Left renal pelvis (tissue), 4 donors: ENCODE data around the gene FHIT. TPM values are rescaled to one million over a fixed set of nuclear protein-coding genes. Genes with fewer than 3 reads are reported as not detected.
A peak's percentile ranks its signal among the peaks of the same experiment; 100 is the strongest.

ENCODE experiments used
- DNase-seq, 4 donors: peaks; one replicate each; pipeline ENCODE4 v3.0.0-alpha.2; 2013; ENCODE audit warnings: low read depth in 4 of 4, low spot score in 3 of 4
- polyA plus RNA-seq, 4 donors: library from polyadenylated mRNA; unstranded; fragments of 120-200 nt; gene quantifications; one replicate each; pipeline ENCODE4 v1.2.1, GENCODE V29; 2013; ENCODE audit not compliant: insufficient read length in 4 of 4

Gene FHIT
- polyA plus RNA-seq, 4 donors = 5.4 to 30.1 (median 23.5) TPM

DNA sequence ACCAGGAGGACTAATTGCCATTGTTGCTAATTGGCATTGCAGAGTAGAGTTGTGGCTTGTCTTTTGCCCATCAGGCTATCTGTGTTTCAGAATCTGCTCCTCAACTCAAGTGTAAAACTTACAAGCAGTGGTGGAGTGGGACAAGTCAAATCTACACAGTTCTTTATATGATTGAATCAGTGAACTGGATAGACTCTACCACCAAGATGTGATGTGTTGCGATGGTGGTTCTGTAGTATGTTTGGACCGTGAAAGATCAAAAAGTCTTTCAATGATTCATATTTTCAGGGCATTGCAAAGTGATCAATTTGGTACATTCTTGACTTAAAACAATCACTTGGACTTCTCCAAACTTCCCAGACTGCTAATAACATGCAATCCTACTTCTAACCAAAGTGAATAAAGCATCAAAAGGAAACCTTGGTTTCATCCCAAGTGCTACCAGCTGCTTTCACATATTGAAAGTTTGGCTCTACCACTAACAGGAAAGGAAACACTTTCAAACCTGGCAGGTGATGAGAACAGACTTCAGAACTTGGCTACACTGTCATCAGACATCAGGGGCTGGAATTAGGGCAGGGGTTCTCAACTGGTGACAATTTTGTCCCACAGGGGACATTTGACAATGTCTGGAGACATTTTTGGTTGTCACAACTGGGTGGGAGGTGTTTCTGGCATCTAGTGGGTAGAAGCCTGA lies 1356.7 kb downstream of the FHIT start:
- DNase-seq = no peak

DNA sequence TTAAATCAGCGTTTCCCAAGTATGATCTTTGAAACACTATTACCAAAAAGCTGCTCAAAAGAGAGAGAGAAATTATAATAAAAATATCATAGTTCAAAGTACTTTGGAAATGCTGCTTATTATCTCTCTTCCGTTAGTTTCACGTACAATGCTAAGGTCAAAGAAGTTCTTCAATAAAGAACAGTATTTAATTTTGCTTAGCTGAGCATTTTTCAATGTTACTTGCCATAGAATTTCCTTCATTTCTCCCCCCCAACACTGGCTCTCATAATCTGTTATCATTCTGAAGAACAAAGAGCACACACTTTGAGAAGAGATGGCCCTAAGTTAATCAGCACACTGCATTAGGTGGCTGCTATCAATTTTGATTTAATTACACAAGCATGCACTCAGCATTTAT lies 1360.6 kb downstream of the FHIT start:
- no peak for DNase-seq

DNA sequence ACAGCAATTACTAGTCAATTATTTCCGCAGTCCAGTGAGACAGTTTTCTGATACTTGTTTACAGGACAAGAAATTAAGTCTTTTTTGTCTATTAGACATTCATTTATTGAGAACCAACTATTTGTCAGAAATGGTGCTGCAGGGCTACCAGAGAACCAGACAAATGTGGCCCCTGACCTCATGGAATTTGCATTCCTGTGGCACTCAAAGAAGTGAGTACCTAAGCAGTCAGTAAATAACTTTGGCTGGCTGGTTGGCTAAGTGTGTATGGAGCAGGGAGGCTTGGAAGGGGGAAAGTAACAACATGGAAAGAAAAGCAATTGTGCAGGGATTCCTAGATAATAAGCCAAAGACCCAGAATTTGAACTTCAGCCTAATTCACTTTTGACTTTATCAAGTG lies 1364.5 kb downstream of the FHIT start:
- DNase-seq = no peak

DNA sequence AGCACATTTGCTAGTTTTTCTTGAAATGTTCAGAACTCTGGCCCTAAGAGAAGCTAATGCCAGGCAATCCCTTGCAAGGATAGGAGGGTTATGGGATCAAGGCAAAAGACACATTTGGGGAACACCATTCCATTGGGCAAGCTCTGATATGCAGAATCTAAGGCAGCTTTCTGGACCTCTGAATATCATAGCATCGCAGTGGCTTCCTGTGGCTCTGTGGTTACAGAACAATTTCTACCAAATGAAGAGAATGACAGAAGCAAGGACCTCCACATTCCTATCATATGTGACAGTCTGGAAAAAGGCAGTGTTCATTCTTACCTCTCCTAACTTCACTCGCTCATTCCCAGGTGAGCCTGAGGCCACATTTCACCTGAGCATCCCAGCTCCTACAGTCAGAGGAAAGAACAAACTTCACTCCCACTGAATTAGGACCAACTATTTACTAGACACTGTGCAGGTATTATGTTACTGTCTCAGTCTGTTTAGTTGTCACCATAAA lies 1365.3 kb downstream of the FHIT start:
- DNase-seq = no peak

DNA sequence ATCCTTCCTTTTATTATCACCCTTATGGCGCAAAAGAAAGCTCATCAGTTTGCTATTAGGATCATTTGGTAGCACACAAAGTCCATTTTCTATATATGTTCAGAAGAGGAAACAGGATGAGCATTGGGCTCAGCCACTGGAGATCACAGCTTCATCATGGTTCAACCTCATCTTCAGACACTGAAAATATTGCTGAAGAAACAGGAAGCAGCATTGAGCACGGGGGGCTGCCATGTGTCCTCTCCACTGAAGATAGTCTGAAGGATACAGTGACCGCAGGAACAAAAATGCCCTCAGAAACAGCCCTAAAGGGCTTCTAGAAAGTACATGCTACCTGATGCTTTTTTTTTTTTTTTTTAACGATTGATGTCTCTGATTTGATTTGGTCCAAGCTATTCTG lies 1366.2 kb downstream of the FHIT start:
- DNase-seq = no peak

DNA sequence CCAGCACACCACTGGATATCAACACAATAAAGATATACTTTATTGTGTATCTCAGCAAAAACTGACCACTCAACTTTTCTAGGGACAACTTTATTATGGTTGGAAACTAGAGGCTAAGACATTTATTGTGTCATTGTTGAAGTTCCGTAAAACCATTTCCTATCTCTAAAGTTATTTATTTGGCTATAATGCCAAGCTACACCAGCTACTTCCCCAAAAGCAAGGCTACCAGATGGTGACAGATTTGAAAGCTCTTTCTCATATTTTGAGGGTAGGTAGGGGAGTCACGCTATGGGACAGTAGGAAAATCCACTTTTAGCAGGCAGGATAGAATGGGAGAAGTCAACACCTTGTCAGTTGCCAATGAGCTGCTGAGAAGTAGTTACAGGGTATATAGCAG lies 1366.8 kb downstream of the FHIT start:
- no peak for DNase-seq

DNA sequence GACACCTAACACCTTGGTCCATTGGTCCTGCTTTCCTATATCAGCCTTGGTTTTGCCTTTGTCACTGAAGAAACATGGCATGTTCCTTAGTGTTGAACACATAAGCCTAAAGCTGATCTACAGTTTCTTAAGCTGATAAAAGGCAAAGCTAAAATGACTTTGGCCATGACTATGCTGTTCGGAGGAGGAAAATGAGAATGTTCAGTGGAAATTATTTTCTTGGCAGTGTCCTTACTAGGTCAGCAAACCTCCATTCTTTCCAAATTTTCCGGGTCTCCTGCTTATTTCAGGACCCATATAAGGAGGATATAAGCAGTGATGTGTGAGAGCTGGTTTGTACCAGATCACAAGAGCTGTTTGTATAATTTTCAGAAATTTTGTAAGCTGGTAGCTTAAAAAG lies 1368.5 kb downstream of the FHIT start:
- DNase-seq = no peak

DNA sequence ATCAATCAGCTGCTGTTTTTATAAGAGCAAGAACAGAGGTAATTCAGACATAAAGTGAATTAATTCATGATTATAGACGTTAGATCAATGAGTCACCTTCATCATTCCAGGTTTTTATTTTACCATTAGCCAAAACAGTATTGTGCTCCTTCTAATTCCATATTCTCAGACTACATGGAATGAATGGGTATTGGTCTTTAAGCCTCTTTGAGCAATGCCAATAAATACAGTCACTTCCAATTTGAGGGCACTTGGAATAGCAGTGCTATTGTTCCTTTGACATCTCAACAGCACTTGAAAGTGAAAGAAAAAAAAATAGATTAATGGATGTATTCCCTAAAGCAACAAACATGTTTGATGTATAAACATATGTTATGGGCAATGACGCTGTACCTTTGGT lies 1370.5 kb downstream of the FHIT start:
- no peak for DNase-seq

DNA sequence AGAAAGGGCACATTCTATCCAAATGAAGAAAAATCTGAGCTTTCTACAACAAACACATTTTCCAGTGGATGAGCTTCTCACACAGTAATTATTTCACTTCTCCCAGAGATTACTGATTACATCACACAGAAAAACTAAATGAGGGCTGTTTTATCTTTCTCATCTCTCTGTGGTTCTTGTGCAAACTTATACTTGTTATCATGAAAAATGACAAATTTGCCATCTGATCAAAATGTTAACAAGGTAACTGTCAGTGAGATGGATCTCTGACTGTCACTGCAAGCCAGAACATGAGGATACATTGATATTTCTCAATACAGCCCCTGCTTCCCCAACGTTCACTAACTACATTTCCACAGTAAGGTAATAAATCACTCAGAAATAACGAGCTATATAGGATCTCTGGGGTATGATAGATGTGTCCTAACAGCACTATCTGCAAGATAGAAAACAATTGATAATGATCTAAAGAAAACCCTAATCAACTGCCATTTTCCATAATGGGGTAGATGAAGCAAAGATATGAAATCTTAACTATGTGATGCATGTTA lies 1372.1 kb downstream of the FHIT start:
- no peak for DNase-seq

DNA sequence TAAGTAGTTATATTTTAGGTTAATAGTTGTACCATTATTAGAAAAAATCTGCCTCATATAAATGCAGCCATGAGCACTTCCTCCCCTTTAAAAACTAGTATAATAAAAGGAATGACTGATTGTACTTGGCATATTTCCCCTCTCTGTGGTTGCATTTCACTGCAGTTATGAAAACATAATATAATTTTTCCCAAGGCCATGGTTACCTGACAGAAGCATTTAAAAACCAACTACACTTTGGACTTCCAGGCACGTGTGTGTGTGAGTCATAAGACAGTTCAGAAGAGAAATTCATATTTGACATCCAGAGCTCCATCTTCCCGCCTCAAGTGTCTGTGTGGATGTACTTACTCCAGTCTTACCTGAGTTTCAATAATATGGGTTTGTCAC lies 1373.2 kb downstream of the FHIT start:
- no peak for DNase-seq

DNA sequence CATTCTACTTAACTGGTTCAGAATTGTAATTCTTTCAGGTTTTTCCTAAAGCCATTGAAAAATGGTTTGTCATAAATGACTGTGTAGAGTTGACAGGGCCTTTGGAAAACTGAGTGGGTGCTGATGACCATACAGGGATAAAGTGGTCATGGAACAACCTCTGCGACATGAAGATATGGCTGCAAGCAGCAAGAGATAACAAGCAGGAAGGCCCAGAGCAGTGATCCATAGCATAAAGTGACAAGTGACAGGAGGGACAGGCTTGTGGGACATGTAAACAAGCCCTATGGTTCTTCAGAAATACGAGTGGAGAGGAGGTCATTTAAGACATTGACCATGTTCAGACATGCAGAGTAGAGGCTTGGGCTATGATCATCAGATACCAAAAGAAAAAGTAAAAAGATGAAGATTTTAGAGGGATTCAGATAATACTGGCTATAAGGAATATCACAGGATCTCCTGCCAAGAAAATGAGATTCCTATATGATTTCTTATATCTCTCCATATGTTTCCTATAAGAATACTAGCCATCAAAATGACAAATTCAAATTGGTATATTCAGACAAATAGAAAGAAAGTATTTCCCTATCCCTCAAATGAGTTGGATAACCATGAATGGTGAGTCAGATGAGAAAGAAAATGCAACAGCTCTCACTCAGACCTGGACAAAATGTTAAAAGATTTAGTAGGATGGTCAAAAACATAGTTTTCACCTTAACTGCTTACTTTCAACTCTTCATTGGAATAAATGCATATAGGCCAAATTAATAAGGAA lies 1373.8 kb downstream of the FHIT start:
- no peak for DNase-seq

DNA sequence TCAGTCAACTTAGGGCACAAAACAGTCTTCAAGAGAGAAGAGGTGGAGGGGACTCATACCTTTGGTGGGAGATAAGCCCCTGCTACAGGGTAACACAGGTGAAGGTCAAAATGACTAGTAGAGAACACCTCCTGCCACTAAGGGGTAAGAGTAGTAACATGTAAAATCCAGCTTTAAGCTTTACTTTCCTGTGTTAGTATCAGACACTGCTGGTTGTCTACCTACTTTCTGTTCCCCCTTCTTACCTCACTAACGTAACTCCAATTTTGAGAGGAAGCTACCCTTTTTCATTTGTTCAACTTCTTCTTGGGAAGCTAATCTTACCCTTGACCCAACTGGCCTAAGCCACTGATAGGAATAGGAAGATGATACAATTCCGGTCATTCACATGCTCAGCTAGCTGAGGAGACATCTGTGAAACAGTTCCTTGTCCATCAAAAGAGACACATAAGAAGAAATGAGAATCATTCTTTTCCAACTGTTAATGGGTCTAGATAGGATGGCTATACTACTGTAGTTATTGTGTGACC lies 1374.7 kb downstream of the FHIT start:
- no peak for DNase-seq

DNA sequence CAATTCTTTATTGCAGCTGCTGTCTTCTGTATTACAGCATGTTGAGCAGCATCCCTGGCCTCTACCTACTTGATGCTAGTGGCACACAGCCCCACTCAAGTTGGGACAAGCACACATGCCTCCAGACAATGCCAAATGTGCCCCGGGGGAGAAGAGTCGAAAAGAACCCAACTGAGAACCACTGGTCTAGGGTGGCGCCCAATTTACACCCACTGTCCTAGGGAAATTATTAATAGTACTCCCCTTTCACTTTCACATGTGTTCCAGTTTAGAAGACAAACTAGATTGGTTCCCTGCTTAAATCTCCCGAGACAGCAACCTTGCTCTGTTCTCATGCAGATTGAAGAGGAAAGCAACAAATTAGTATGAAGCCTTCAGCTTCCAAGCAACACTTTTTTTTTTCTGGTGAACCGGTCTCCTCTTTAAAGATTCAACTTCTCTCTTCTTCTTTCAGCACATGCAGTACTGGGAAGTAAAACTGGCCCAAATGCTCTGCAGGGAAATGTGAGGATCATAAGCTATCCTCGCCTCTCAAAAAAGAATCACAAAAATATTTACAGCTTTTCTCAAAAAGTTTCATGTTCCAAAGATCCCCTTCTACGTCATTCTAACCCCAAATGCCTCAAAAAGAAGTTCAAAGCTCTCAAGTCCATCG lies 1377.5 kb downstream of the FHIT start:
- DNase-seq = no peak

DNA sequence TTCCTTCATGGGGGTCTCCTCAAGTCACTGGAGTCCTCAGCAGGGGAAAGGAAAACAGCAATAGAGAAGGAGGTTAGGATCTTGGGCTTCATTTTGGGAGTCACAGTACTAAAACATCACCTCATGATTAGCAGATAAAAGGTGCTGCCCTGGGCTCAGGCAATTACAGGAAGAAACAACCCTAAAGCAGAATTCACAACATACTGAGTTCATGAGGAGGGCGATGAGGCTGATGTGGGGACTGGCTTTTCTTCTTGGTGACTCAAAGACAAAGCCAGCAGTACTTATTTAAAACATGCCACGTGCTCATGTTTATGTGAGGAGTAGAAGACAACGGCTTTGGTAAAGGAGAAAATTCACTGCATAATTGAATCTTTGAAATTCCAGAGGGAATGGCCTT lies 1379.1 kb downstream of the FHIT start:
- DNase-seq = no peak

DNA sequence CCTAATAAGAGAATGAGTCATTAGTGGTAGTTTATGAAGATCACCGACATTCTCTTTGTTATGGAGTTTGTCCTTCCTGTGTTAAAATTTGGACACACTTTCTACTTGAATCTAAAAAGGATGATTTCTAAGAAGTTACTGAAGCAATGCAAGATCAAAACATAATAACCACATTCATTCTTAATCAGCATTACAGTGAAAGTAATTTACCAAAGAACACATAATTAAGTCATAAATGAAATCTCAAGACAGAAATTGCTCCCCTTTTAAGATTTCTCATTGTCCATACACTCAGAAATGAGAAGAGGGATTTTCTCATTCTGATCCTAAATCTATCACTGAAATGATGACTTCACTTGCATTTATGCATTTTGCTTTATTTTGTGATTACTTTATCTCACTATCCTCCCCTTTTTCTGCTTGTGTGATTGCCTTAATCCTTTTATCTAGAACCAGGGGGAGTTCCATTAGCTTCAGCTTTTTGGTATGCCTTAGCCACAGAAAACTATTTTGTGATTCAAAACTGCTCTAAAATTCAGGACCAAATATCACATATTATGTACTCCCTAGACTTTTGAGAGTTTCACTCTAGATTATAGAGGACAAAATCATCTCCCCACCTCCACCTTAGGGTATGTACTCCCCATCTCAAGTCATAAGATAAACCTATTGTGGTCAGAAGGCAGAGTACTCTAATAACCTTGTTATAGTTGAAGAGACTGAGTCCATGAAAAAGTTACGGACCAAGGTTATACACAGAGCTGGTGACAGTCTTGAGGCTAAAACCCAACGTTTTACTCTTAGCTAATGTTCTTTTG lies 1383.9 kb downstream of the FHIT start:
- DNase-seq = no peak

DNA sequence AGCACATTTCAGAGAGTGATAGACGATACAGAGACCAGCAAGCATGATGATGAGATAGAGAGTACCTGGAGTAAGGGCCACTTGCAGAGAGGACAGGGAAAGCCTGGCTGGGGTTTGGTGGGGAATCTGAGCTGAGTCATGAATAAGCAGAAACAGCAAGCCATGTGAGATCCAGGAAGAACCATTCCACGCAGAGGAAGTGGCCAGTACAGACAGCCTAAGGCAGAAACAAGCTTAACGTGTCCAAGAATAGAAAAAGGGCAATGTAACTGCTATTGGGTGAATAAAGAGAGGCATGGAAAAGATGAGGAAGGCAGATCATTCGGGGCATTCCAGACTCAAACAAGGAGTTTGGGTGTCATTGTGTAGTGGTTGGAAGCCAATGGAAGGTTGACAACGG lies 1385.2 kb downstream of the FHIT start:
- DNase-seq = no peak

DNA sequence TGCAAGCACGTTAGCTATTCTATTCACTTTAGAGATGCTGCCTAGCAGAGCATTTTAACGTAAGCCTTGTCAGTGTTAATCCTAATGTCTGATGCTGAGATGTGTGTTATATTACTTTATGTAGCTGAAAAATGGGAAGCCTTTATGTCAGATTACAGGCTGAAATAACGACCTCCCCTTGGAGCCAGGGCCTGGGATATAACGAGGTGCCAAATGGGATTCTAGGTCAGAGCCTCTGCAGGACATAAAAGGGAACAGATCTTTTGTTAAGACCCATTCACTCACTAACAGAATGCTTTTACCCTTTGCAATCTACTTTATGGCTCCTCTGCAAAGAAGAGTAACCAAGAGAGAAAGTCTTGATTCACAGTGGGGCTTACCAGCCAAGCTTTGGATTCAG lies 1385.9 kb downstream of the FHIT start:
- DNase-seq = no peak

DNA sequence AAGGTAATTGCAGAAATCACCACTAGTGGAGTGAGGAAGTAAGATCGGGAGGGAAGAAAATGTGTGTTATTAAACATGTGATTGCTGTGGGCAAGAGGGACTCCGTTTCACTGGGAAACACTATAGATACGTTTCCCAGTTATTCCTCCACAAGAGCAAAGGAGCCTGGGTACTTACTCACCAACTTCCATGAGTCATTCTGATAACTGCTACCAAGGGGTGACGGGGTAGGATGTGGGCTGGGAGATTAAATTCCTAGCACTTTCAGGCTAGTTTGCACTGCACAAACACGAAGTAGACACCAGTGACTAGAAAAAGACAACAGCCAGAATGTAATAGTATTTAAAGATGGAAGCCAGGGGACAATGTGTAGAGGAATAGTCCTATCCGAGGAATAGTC lies 1388.6 kb downstream of the FHIT start:
- DNase-seq = no peak

DNA sequence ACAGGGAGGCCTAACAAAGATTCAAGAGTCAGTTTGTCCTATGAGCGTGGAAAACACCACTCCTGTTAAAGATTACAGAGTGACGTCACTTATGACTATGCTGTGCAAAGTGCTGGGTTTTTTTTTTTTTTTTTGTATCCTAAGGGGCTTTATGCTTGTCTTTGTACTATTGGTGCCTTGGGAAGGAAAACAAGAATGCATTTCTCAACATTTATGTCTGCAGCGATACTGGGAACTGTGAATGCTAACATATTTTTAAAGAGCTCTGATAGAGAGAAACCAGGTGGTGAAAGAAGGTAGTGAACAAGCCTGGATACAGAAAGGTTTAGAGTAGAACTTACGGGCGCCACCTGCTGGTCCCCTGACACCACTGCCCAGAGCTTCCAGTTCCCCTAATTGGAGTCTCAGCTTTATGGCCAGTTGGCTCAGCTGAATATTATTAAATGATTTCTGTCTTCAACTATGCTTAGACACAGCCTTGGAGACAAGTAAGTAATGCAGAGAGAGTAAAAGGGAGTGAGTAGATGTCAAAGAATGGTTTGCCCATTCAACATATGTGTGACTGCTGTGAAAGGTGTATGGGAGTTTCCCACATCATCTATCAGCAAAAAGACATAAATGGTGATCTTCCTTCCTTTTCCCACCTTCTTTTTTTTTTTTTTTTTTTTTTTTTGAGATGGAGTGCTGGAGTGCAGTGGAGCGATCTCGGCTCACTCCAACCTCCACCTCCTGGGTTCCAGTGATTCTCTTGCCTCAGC lies 1393.5 kb downstream of the FHIT start:
- peak; percentile 55 to 73 (median 58) for DNase-seq
